Activated CD4-positive, alpha-beta T cell treated with anti-CD3 and anti-CD28 coated beads for 24 hours (primary cell): ENCODE results near the gene RASL11B.

Experiments
- DNase-seq, 2 donors: peaks; one replicate each; pipeline ENCODE4 v3.0.0-alpha.2; 2020; ENCODE audit warnings: low read depth in 2 of 2

The RASL11B gene

GRCh38 chr4:52843351-52843750, 18.8 kb upstream of the RASL11B start:
- DNase-seq = no peak

- DNase-seq = no peak
These were observed 18.2 kb upstream of the RASL11B start for GRCh38 chr4:52843958-52844357.

- no peak for DNase-seq
These were observed 17.5 kb upstream of the RASL11B start for GRCh38 chr4:52844596-52844995.

GRCh38 chr4:52846502-52846901, 15.6 kb upstream of the RASL11B start:
- DNase-seq = no peak

GRCh38 chr4:52848254-52848653, 13.9 kb upstream of the RASL11B start:
- no peak for DNase-seq

GRCh38 chr4:52850406-52851124, 11.6 kb upstream of the RASL11B start:
- DNase-seq = no peak

- DNase-seq = no peak
These were observed 10.1 kb upstream of the RASL11B start for GRCh38 chr4:52852041-52852440.

- DNase-seq = no peak
These were observed 9.4 kb upstream of the RASL11B start for GRCh38 chr4:52852711-52853110.

- no peak for DNase-seq
These were observed 8.8 kb upstream of the RASL11B start for GRCh38 chr4:52853351-52853750.

GRCh38 chr4:52856801-52857200, 5.3 kb upstream of the RASL11B start:
- no peak for DNase-seq

- DNase-seq = no peak
These were observed 1.8 kb upstream of the RASL11B start for GRCh38 chr4:52860361-52860760.

GRCh38 chr4:52861171-52861823, 820 bp upstream of the RASL11B start:
- DNase-seq = no peak

- DNase-seq = no peak
These were observed 583 bp downstream of the RASL11B start for GRCh38 chr4:52862639-52863161.

GRCh38 chr4:52863324-52863723, 1.2 kb downstream of the RASL11B start:
- no peak for DNase-seq

- DNase-seq = no peak
These were observed 2.7 kb downstream of the RASL11B start for GRCh38 chr4:52864793-52865192.

- no peak for DNase-seq
These were observed 3.2 kb downstream of the RASL11B start for GRCh38 chr4:52865300-52865699.

GRCh38 chr4:52866734-52867133, 4.6 kb downstream of the RASL11B start:
- no peak for DNase-seq

- DNase-seq = no peak
These were observed 5.0 kb downstream of the RASL11B start for GRCh38 chr4:52867163-52867562.

GRCh38 chr4:52868133-52868532, 6.0 kb downstream of the RASL11B start:
- DNase-seq = no peak

- DNase-seq = no peak
These were observed 7.1 kb downstream of the RASL11B start for GRCh38 chr4:52869196-52869595.

- no peak for DNase-seq
These were observed 7.5 kb downstream of the RASL11B start for GRCh38 chr4:52869656-52870055.

- no peak for DNase-seq
These were observed 8.1 kb downstream of the RASL11B start for GRCh38 chr4:52870225-52870624.

- no peak for DNase-seq
These were observed 11.1 kb downstream of the RASL11B start for GRCh38 chr4:52873191-52873590.
